ENCODE measurements around the gene PPP1R1C.

- TF ChIP-seq POLR2AphosphoS5 (IDR thresholded peaks at IDR 0.05; ENCODE audit: low read depth) (no peak), EZH2 (IDR thresholded peaks at IDR 0.05; ENCODE audit: low read depth, unreplicated experiment) (no peak), CTCF (conservative IDR thresholded peaks at IDR 0.05; ENCODE audit: low read depth in 2 of 2) (no peak), CREB1 (CRISPR knock-in tag; IDR thresholded peaks at IDR 0.05; ENCODE audit: low read depth) (no peak), REST (IDR thresholded peaks at IDR 0.05; ENCODE audit: unreplicated experiment) (no peak), JUNB (IDR thresholded peaks at IDR 0.05; ENCODE audit: unreplicated experiment) (no peak), EZH2phosphoT487 (IDR thresholded peaks at IDR 0.05; ENCODE audit: unreplicated experiment) (no peak), ZNF114 (CRISPR knock-in tag; IDR thresholded peaks at IDR 0.05) (no peak), NANOG (IDR thresholded peaks at IDR 0.05; ENCODE audit: borderline replicate concordance) (no peak)
These were observed 62.4 kb downstream of the PPP1R1C start for GRCh38 chr2:182048088-182048487.

Data from GM23338 (cell line).